Left cardiac atrium (tissue), 2 donors: ENCODE results near the gene SLC39A9. TPM values are rescaled to one million over a fixed set of nuclear protein-coding genes. Genes with fewer than 3 reads are reported as not detected.

Source experiments
- total RNA-seq, 2 donors: library from RNA; stranded (reverse); fragmentation: NEBNext Ultra II Directional; extraction: Animal tissue kit (Norgen Biotek cat#: 25700); gene quantifications; one replicate each; pipeline ENCODE4 v1.2.1, GENCODE V29; 2021
- donor health status: DM: no; HTN: yes; CAD: no; lungs with severe emphysema.
- donor health status: DM: yes; HTN: yes; CAD: no.

The SLC39A9 gene
- total RNA-seq, 2 donors from 2014 or later, result 25.7 to 36.0 TPM

Other genes with a start within 250 kb of the SLC39A9 start
- 10 to 100 TPM; 43.8 to 49.4 TPM for gene DCAF5, start 245.6 kb upstream of the SLC39A9 start, total RNA-seq
- gene EXD2, start 207.2 kb upstream of the SLC39A9 start, total RNA-seq, result 10 to 100 TPM; 15.8 to 17.1 TPM
- gene GALNT16, start 138.5 kb upstream of the SLC39A9 start, total RNA-seq, result 10 to 100 TPM; 28.8 to 50.0 TPM
- gene ERH, start 393 bp upstream of the SLC39A9 start, total RNA-seq, result 100 to 1,000 TPM; 113 to 150 TPM
- under 1 TPM; 0.15 to 0.24 TPM for gene PLEKHD1, start 86.0 kb downstream of the SLC39A9 start, total RNA-seq
- gene CCDC177, start 176.2 kb downstream of the SLC39A9 start, total RNA-seq, result not detected
- 10 to 100 TPM; 21.8 to 28.1 TPM for gene SUSD6, start 212.9 kb downstream of the SLC39A9 start, total RNA-seq